HUES64 (cell line): Measurements from ENCODE around the gene NID1.
"Not testable (repeated sequence)": the region's sequence is repeated elsewhere in the genome, so short reads cannot be mapped to it uniquely, and the experiment has no call there.

ENCODE experiments used
- H3K27ac ChIP-seq: 2 replicates; pipeline ENCODE4 v1.7.0; 2013; ENCODE audit warnings: low read depth, low read length, inconsistent platforms
- H3K27me3 ChIP-seq: 2 replicates; pipeline ENCODE4 v1.6.1; 2013; ENCODE audit warnings: mild to moderate bottlenecking, low read length; ENCODE audit not compliant: insufficient read depth
- H3K36me3 ChIP-seq: 2 replicates; pipeline ENCODE4 v1.6.1; 2013; ENCODE audit warnings: mild to moderate bottlenecking, low read length; ENCODE audit not compliant: insufficient read depth
- H3K4me1 ChIP-seq: 2 replicates; pipeline ENCODE4 v1.6.1; 2013; ENCODE audit warnings: mild to moderate bottlenecking, low read length, moderate library complexity; ENCODE audit not compliant: insufficient read depth
- H3K4me3 ChIP-seq: 2 replicates; pipeline ENCODE4 v1.5.1; 2013; ENCODE audit warnings: mild to moderate bottlenecking, low read length, moderate library complexity
- H3K9ac ChIP-seq: 2 replicates; pipeline ENCODE4 v1.6.1; 2013; ENCODE audit warnings: mild to moderate bottlenecking, low read depth, low read length
- H3K9me3 ChIP-seq: 2 replicates; pipeline ENCODE4 v1.6.1; 2013; ENCODE audit warnings: low read depth, low read length; ENCODE audit not compliant: insufficient read depth
- WGBS: fragments of 150-250, 120-280 bp; methylation state at CpG from one replicate; pipeline ENCODE4 v1.1.7; 2013; ENCODE audit warnings: missing lambda C conversion rate; 5-methylcytosine and 5-hydroxymethylcytosine counted together

The NID1 gene

GRCh38 chr1:236018885-236019453 is 45.9 kb downstream of the NID1 start:
- Histone ChIP-seq H3K9me3 (no peaks in the 10 kb centered on the region), H3K36me3 (peaks cover 10% of the 10 kb centered on the region; the same call in 1 of the 2 replicates), H3K4me3 (no peak overlapping the region), H3K27ac (no peak overlapping the region), H3K27me3 (no peaks in the 10 kb centered on the region), H3K4me1 (no peaks in the 10 kb centered on the region; the same call in 1 of the 2 replicates), H3K9ac (no peak overlapping the region)
- 88% methylated on average over 5 of the region's 5 CpGs for WGBS

DNA sequence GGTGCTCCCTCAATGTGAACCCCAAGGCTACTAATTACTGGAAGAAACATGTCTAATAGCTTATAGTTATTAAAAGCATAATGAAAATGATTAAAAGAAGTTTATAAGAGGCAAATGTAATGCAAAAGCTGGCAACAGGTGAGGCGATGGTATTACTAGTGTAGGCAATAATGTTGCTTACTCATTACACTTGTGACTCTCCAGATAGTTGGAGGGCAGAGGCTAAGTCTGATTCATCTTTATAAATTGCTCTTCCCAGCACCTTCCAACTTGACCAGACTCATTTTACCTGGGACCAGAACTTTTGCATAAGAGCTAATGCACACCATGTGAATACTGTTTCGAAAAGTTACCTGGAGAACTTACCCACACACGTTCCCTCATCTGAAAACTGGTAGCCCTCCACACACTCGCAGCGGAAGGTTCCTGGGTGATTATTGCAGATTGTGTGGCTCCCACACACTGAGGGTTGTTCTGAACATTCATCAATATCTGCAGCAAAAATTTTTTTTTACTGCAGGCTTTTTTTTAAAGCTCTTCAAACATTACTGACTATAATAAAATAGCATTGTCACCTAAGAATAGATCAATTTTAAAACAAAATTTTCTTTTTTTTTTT is 48.0 kb downstream of the NID1 start:
- Histone ChIP-seq H3K4me3 (no peak overlapping the region), H3K9ac (no peak overlapping the region), H3K9me3 (no peaks in the 10 kb centered on the region), H3K27me3 (no peaks in the 10 kb centered on the region), H3K27ac (no peak overlapping the region), H3K36me3 (no peaks in the 10 kb centered on the region), H3K4me1 (no peaks in the 10 kb centered on the region; the same call in 1 of the 2 replicates)
- 96% methylated on average over 5 of the region's 5 CpGs for WGBS

- H3K36me3 ChIP-seq, result no peaks in the 10 kb centered on the region
- no peaks in the 10 kb centered on the region for H3K27me3 ChIP-seq
- H3K4me3 ChIP-seq, result no peak overlapping the region
- no peak overlapping the region for H3K9ac ChIP-seq
- 99% methylated on average over 3 of the region's 3 CpGs for WGBS
- H3K27ac ChIP-seq, result no peak overlapping the region
- no peaks in the 10 kb centered on the region; the same call in 1 of the 2 replicates for H3K4me1 ChIP-seq
- H3K9me3 ChIP-seq, result no peaks in the 10 kb centered on the region
Measured at GRCh38 chr1:236016083-236016482, 48.8 kb downstream of the NID1 start.

DNA sequence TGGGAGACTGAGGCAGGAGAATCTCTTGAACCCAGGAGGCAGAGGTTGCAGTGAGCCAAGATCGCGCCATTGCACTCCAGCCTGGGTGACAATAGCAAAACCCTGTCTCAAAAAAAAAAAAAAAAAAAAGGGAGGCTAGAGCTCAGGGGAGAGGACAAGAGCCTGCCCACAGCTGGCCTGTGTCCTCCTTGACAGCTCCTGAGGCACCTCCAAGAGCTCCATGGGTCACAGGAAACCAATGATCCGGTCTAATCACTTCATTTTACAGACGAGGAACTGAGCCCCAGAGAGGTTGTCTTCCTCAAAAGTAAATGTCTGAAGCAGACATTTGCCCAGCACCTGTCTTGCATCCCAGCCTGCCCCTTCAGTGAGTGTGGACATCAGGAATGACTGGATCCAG is 49.4 kb downstream of the NID1 start:
- H3K27ac ChIP-seq, result no peak overlapping the region
- no peak overlapping the region for H3K9ac ChIP-seq
- H3K4me3 ChIP-seq, result no peak overlapping the region
- no peaks in the 10 kb centered on the region for H3K27me3 ChIP-seq
- H3K4me1 ChIP-seq, result no peaks in the 10 kb centered on the region
- 98% methylated on average over 4 of the region's 4 CpGs for WGBS
- no peaks in the 10 kb centered on the region for H3K9me3 ChIP-seq
- H3K36me3 ChIP-seq, result no peaks in the 10 kb centered on the region

DNA sequence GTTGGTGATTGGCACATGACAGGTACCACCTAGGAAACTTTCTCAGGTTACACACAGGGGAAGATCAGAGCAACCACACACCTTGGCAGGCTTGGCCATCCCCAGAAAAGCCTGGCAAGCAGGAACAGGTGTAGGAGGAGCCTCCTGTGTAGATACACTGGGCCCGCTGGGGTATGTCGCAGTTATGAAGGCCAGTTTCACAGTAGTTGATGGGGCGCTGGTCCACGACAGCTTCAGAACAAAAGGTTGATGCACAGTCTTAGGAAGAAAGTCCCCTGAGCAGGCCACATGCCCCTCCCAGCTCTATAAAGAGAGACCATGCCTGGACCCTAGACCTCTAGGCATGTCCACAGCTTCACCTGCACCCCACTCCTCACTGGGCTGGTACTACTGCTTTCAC is 51.6 kb downstream of the NID1 start:
- no peaks in the 10 kb centered on the region for H3K9me3 ChIP-seq
- H3K4me1 ChIP-seq, result no peaks in the 10 kb centered on the region
- H3K27ac ChIP-seq, result no peak overlapping the region
- H3K4me3 ChIP-seq, result no peak overlapping the region
- H3K27me3 ChIP-seq, result no peaks in the 10 kb centered on the region
- no peaks in the 10 kb centered on the region for H3K36me3 ChIP-seq
- WGBS, result 93% methylated on average over 4 of the region's 4 CpGs
- H3K9ac ChIP-seq, result no peak overlapping the region

- Histone ChIP-seq H3K9ac (no peak overlapping the region), H3K4me3 (no peak overlapping the region), H3K4me1 (no peaks in the 10 kb centered on the region), H3K36me3 (no peaks in the 10 kb centered on the region), H3K27me3 (no peaks in the 10 kb centered on the region), H3K27ac (no peak overlapping the region), H3K9me3 (no peaks in the 10 kb centered on the region)
- whole genome bisulfite sequencing, result 93% methylated on average over 11 of the region's 11 CpGs
Measured at GRCh38 chr1:236011641-236012040, 53.2 kb downstream of the NID1 start.

DNA sequence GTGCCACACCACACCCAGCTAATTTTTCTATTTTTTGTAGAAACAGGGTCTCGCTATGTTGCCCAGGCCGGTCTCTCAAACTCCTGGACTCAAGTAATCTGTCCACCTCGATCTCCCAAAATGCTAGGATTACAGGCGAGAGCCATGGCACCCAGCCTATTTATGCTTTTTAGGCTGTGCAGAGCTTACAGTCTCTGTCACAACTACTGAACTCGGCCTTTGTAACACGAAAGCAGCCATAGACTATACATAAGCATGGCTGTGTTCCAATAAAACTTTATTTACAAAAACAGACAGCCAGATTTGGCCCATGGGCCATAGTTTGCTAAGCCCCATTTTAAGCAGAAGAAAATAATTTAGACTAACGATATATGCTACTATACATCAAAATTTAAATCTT is 54.4 kb downstream of the NID1 start:
- Histone ChIP-seq H3K4me1 (no peaks in the 10 kb centered on the region), H3K9ac (no peak overlapping the region), H3K4me3 (no peak overlapping the region), H3K27ac (no peak overlapping the region), H3K36me3 (no peaks in the 10 kb centered on the region), H3K27me3 (no peaks in the 10 kb centered on the region), H3K9me3 (no peaks in the 10 kb centered on the region)
- 96% methylated on average over 7 of the region's 7 CpGs for WGBS

GRCh38 chr1:236009857-236010256 is 55.0 kb downstream of the NID1 start:
- H3K4me3 ChIP-seq, result no peak overlapping the region
- no peaks in the 10 kb centered on the region for H3K36me3 ChIP-seq
- 92% methylated on average over 2 of the region's 2 CpGs for WGBS
- no peak overlapping the region for H3K9ac ChIP-seq
- H3K27me3 ChIP-seq, result no peaks in the 10 kb centered on the region
- no peaks in the 10 kb centered on the region for H3K4me1 ChIP-seq
- H3K27ac ChIP-seq, result no peak overlapping the region
- no peaks in the 10 kb centered on the region for H3K9me3 ChIP-seq

GRCh38 chr1:236009191-236009590 is 55.7 kb downstream of the NID1 start:
- Histone ChIP-seq H3K4me1 (no peaks in the 10 kb centered on the region), H3K9ac (no peak overlapping the region), H3K9me3 (no peaks in the 10 kb centered on the region), H3K27ac (no peak overlapping the region), H3K36me3 (no peaks in the 10 kb centered on the region), H3K4me3 (no peak overlapping the region), H3K27me3 (no peaks in the 10 kb centered on the region)
- 86% methylated on average over 5 of the region's 5 CpGs for WGBS

DNA sequence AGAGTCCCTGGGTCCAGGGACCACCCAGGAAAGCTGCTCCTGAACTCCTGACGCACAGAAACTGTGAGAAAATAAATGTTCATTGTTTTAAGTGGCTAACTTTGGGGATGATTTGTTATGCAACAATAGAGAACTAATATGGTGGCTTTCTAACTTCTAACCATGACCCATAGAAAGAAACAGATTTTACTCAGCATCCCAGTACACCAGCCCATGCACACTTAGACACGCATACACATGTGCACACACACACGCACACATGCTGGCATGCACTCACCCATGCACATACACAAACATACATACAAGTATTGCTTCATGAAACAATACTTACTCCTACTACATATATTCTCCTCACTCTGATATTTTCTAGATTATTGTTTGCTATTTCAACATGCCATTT is 57.1 kb downstream of the NID1 start:
- H3K9ac ChIP-seq, result no peak overlapping the region
- WGBS, result 94% methylated on average over 3 of the region's 3 CpGs
- no peaks in the 10 kb centered on the region for H3K9me3 ChIP-seq
- no peak overlapping the region for H3K27ac ChIP-seq
- no peaks in the 10 kb centered on the region for H3K4me1 ChIP-seq
- H3K27me3 ChIP-seq, result no peaks in the 10 kb centered on the region
- H3K4me3 ChIP-seq, result no peak overlapping the region
- H3K36me3 ChIP-seq, result no peaks in the 10 kb centered on the region

DNA sequence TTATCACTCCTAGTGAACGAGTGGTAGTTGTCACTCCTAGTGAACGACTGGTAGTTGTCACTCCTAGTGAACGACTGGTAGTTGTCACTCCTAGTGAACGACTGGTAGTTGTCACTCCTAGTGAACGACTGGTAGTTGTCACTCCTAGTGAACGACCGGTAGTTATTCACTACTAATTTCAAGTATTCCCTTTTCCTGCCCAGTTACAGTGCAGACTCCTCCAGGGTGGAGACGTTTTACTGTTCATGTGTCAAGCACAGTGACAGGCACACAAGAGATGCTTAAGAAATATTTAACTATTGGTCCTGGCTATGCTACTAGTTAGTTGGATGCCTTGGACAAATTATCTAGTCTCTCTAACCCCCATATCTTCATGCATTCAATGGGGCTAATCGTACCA is 61.8 kb downstream of the NID1 start:
- 92% methylated on average over 9 of the region's 9 CpGs for WGBS

GRCh38 chr1:236002572-236002971 is 62.3 kb downstream of the NID1 start:
- Histone ChIP-seq H3K4me1 (peaks cover 3% of the 10 kb centered on the region; the same call in 1 of the 2 replicates), H3K9ac (no peak overlapping the region), H3K36me3 (no peaks in the 10 kb centered on the region), H3K27me3 (no peaks in the 10 kb centered on the region), H3K27ac (no peak overlapping the region), H3K4me3 (no peak overlapping the region), H3K9me3 (no peaks in the 10 kb centered on the region)
- WGBS, result 90% methylated on average over 11 of the region's 11 CpGs

More for the DNA sequence above, 61.8 kb downstream of the NID1 start:
- H3K27ac ChIP-seq, H3K4me3 ChIP-seq, H3K36me3 ChIP-seq, H3K9ac ChIP-seq, H3K27me3 ChIP-seq, H3K4me1 ChIP-seq, H3K9me3 ChIP-seq: not testable (repeated sequence)
